IMR-90 (cell line): ENCODE data around the gene TRHDE. TPM values are rescaled to one million over a fixed set of nuclear protein-coding genes. Genes with fewer than 3 reads are reported as not detected.
A peak's percentile ranks its signal among the peaks of the same experiment; 100 is the strongest.

ENCODE experiments used
- ATAC-seq: fragments of 200-7000 bp; cut with Tn5 transposase; 2 replicates; pipeline ENCODE4 v1.9.1; 2020; ENCODE audit warnings: low read depth, mild to moderate bottlenecking, moderate library complexity
- BruUV-seq: library from RNA; stranded (reverse); fragments of 400-500 nt; replicated peaks from 2 replicates; lab custom pipeline; 2021; lab: Mats Ljungman, UMichigan
- CTCF ChIA-PET: fragments of 300-600 bp; formaldehyde crosslinking; extraction: SDS; loops from one replicate; lab custom pipeline; 2021; ENCODE audit warnings: antibody characterized with exemption; lab: Yijun Ruan, JAX
- POLR2A ChIA-PET: fragments of 300-600 bp; sonication (Branson Sonifier 250); formaldehyde crosslinking; loops from one replicate; lab custom pipeline; 2022; ENCODE audit warnings: antibody characterized with exemption; ENCODE audit not compliant: unreplicated experiment; lab: Charles Lee
- DNase-seq: peaks from one replicate; pipeline ENCODE4 v3.0.0; 2013
- H2AFZ ChIP-seq: replicated peaks from 2 replicates; pipeline ENCODE3; 2013; ENCODE audit warnings: low read length, mild to moderate bottlenecking; ENCODE audit not compliant: poor library complexity
- H2AK5ac ChIP-seq: 2 replicates; pipeline ENCODE4 v1.6.1; 2013; ENCODE audit warnings: low read depth, low read length, inconsistent platforms
- H2AK9ac ChIP-seq: replicated peaks from 2 replicates; pipeline ENCODE3; 2013; ENCODE audit warnings: mild to moderate bottlenecking, low read depth, low read length, moderate library complexity; ENCODE audit not compliant: poor library complexity
- H2BK120ac ChIP-seq: 2 replicates; pipeline ENCODE4 v1.6.1; 2013; ENCODE audit warnings: low read depth, low read length, inconsistent platforms
- H2BK15ac ChIP-seq: 3 replicates; pipeline ENCODE4 v1.6.1; 2013; ENCODE audit warnings: low read depth, low read length, inconsistent platforms
- H2BK20ac ChIP-seq: 2 replicates; pipeline ENCODE4 v1.6.1; 2013; ENCODE audit warnings: low read depth, mild to moderate bottlenecking, inconsistent platforms, low read length, moderate library complexity
- H2BK5ac ChIP-seq: 2 replicates; pipeline ENCODE4 v1.6.1; 2013; ENCODE audit warnings: mild to moderate bottlenecking, low read depth, low read length, inconsistent platforms; ENCODE audit not compliant: poor library complexity, severe bottlenecking
- H3K14ac ChIP-seq: replicated peaks from 2 replicates; pipeline ENCODE4 v1.6.1; 2013; ENCODE audit warnings: low read depth, low read length, inconsistent platforms
- H3K18ac ChIP-seq: 2 replicates; pipeline ENCODE4 v1.6.1; 2013; ENCODE audit warnings: low read depth, low read length, control low read depth
- H3K23ac ChIP-seq: 2 replicates; pipeline ENCODE4 v1.6.1; 2013; ENCODE audit warnings: low read depth, low read length, inconsistent platforms
- H3K27ac ChIP-seq: 2 replicates; pipeline ENCODE4 v1.5.1; 2013; ENCODE audit warnings: mild to moderate bottlenecking, control low read depth, low read length; ENCODE audit not compliant: insufficient read depth
- H3K27me3 ChIP-seq: 2 replicates; pipeline ENCODE4 v1.6.1; 2013; ENCODE audit warnings: low read length; ENCODE audit not compliant: control insufficient read depth, insufficient read depth
- H3K36me3 ChIP-seq: 2 replicates; pipeline ENCODE4 v1.6.1; 2013; ENCODE audit warnings: low read length, mixed read lengths; ENCODE audit not compliant: control insufficient read depth, insufficient read depth
- H3K4ac ChIP-seq: 2 replicates; pipeline ENCODE4 v1.6.1; 2013; ENCODE audit warnings: low read depth, low read length, inconsistent platforms
- H3K4me1 ChIP-seq: 2 replicates; pipeline ENCODE4 v1.6.1; 2013; ENCODE audit warnings: low read length, mixed read lengths; ENCODE audit not compliant: control insufficient read depth, insufficient read depth
- H3K4me2 ChIP-seq: 2 replicates; pipeline ENCODE4 v1.6.1; 2013; ENCODE audit warnings: low read depth, mild to moderate bottlenecking, control low read depth, low read length, moderate library complexity
- H3K4me3 ChIP-seq: 2 replicates; pipeline ENCODE4 v1.5.1; 2013; ENCODE audit warnings: low read depth, mild to moderate bottlenecking, control low read depth, low read length, moderate library complexity; ENCODE audit not compliant: insufficient read depth
- H3K56ac ChIP-seq: 2 replicates; pipeline ENCODE4 v1.6.1; 2013; ENCODE audit warnings: low read length, inconsistent platforms; ENCODE audit not compliant: insufficient read depth; ENCODE audit errors: extremely low read depth
- H3K79me1 ChIP-seq, 2 experiments: 2 replicates each; pipeline ENCODE4 v1.6.1; 2013; ENCODE audit warnings: low read length in 2 of 2, inconsistent platforms in 1 of 2, low read depth in 1 of 2
- H3K9ac ChIP-seq: 2 replicates; pipeline ENCODE4 v1.6.1; 2013; ENCODE audit warnings: low read depth, low read length, control low read depth
- H3K9me1 ChIP-seq: 2 replicates; pipeline ENCODE4 v1.6.1; 2013; ENCODE audit warnings: low read length, inconsistent platforms; ENCODE audit not compliant: insufficient read depth
- H3K9me3 ChIP-seq: 2 replicates; pipeline ENCODE4 v1.6.1; 2013; ENCODE audit warnings: low read length; ENCODE audit not compliant: control insufficient read depth, insufficient read depth
- H4K20me1 ChIP-seq: 2 replicates; pipeline ENCODE4 v1.6.1; 2013; ENCODE audit warnings: low read length, inconsistent platforms; ENCODE audit not compliant: insufficient read depth
- H4K5ac ChIP-seq: 2 replicates; pipeline ENCODE4 v1.6.1; 2013; ENCODE audit warnings: mild to moderate bottlenecking, low read depth, low read length, control low read depth
- H4K8ac ChIP-seq, 2 experiments: 2 replicates each; pipeline ENCODE4 v1.6.1; 2013; ENCODE audit warnings: low read depth in 2 of 2, low read length in 2 of 2, control low read depth in 1 of 2, inconsistent platforms in 1 of 2
- H4K91ac ChIP-seq: 2 replicates; pipeline ENCODE4 v1.6.1; 2013; ENCODE audit warnings: low read depth, low read length, inconsistent platforms; ENCODE audit not compliant: insufficient read depth
- BHLHE40 ChIP-seq: fragments of 150-350 bp; IDR thresholded peaks from 2 replicates; pipeline ENCODE4 v1.6.1; 2016; ENCODE audit warnings: mild to moderate bottlenecking, low read depth, low read length
- CEBPB ChIP-seq: IDR thresholded peaks from 2 replicates; pipeline ENCODE4 v1.6.1; 2012; ENCODE audit warnings: low read depth, low read length, improper control_type of control experiment
- CHD1 ChIP-seq: IDR thresholded peaks from 2 replicates; pipeline ENCODE4 v1.6.1; 2012; ENCODE audit warnings: low read depth, low read length, improper control_type of control experiment
- FOS ChIP-seq: fragments of 150-350 bp; IDR thresholded peaks from 2 replicates; pipeline ENCODE4 v1.6.1; 2016; ENCODE audit warnings: low read depth, low read length
- MAFK ChIP-seq: IDR thresholded peaks from 2 replicates; pipeline ENCODE4 v1.6.1; 2012; ENCODE audit warnings: low read depth, low read length, improper control_type of control experiment
- MAZ ChIP-seq: IDR thresholded peaks from 2 replicates; pipeline ENCODE4 v1.6.1; 2012; ENCODE audit warnings: low read depth, mild to moderate bottlenecking, low read length, improper control_type of control experiment, moderate library complexity, borderline replicate concordance
- MXI1 ChIP-seq: IDR thresholded peaks from 2 replicates; pipeline ENCODE4 v1.6.1; 2012; ENCODE audit warnings: low read depth, mild to moderate bottlenecking, low read length, moderate library complexity, borderline replicate concordance
- NFE2L2 ChIP-seq: fragments of 150-350 bp; IDR thresholded peaks from 2 replicates; pipeline ENCODE4 v1.6.1; 2016; ENCODE audit warnings: low read depth, mild to moderate bottlenecking, low read length
- POLR2A ChIP-seq: IDR thresholded peaks from 2 replicates; pipeline ENCODE4 v1.6.1; 2012; ENCODE audit warnings: mild to moderate bottlenecking, low read depth, low read length
- RAD21 ChIP-seq: IDR thresholded peaks from 2 replicates; pipeline ENCODE4 v1.6.1; 2012; ENCODE audit warnings: low read length, improper control_type of control experiment
- RCOR1 ChIP-seq: IDR thresholded peaks from 2 replicates; pipeline ENCODE4 v1.6.1; 2012; ENCODE audit warnings: mild to moderate bottlenecking, low read length, improper control_type of control experiment; ENCODE audit not compliant: insufficient replicate concordance
- RFX5 ChIP-seq: IDR thresholded peaks from 2 replicates; pipeline ENCODE4 v1.8.0; 2012; ENCODE audit warnings: low read depth, mild to moderate bottlenecking, low read length, moderate library complexity
- SMC3 ChIP-seq: fragments of 150-350 bp; IDR thresholded peaks from 2 replicates; pipeline ENCODE4 v1.6.1; 2016; ENCODE audit warnings: low read depth, mild to moderate bottlenecking, antibody characterized with exemption, low read length, moderate library complexity
- USF2 ChIP-seq: fragments of 150-350 bp; IDR thresholded peaks from 2 replicates; pipeline ENCODE4 v1.6.1; 2017; ENCODE audit warnings: mild to moderate bottlenecking, antibody characterized with exemption, low read length, low read depth
- WGBS, 2 experiments: methylation state at CpG; one replicate each; pipeline versions ENCODE4 v1.1.5 to v1.1.7; 2013; ENCODE audit warnings: missing lambda C conversion rate in 2 of 2; ENCODE audit not compliant: insufficient read length in 1 of 2; ENCODE audit errors: extremely low coverage in 2 of 2; 5-methylcytosine and 5-hydroxymethylcytosine counted together
- dilution Hi-C: fragments of 300-500 bp; cut with HindIII; formaldehyde crosslinking; loops from one replicate; pipeline ENCODE4 v1.14.3; 2018; ENCODE audit warnings: low sequenced_read_pairs; ENCODE audit not compliant: unreplicated experiment
- in situ Hi-C: fragments of 300-500 bp; cut with MboI; formaldehyde crosslinking; loops from 3 replicates; pipeline ENCODE4 v1.14.3; 2019; ENCODE audit warnings: low sequenced_read_pairs, inconsistent platforms, mixed read lengths
- intact Hi-C: fragments of 100-400 bp; cut with micrococcal nuclease; formaldehyde crosslinking; loops from 2 replicates; pipeline ENCODE4 v1.10.0; 2022
- polyA plus RNA-seq, 3 experiments: library from polyadenylated mRNA; depleted of rRNA; stranded (reverse); fragments of >200 nt; gene quantifications; 2 replicates each; pipeline ENCODE4 v1.2.3, GENCODE V29; 2012; ENCODE audit warnings: low replicate concordance in 1 of 3
- total RNA-seq: library from RNA; depleted of rRNA; stranded (reverse); fragments of >200 nt; gene quantifications from 2 replicates; pipeline ENCODE4 v1.2.3, GENCODE V29; 2012
- TF ChIP-seq, protein P1 (sequence below): conservative IDR thresholded peaks from 2 replicates; pipeline ENCODE4 v1.5.1; 2012; ENCODE audit warnings: mild to moderate bottlenecking, low read depth, low read length, improper control_type of control experiment

Gene TRHDE
- total and polyA plus RNA-seq, 2 of the 4 experiments (the other 2 are of a cell fraction), result 33.7 to 65.1 TPM

DNA sequence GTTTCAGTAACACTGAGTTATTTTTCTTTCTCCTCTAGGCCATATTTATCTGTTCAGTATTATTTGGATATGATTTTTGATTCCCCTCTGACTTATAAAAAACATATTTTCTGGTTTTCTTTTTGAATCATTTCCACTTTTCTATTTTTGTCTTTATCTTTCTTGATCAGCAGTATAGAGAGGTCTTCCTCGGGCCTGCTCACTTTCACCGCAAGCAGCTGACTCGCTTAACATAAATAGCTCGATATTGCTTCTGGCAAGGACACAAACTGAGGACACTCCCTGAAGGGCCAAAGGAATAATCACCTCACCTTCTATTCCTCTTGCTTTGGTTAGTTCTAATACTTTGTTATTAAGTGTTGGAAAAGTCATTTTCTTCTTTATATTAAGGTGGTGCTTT is 25.8 kb upstream of the TRHDE start:
- H3K14ac ChIP-seq, result no peak overlapping the region
- ChIA-PET CTCF (no interaction called here), POLR2A (no interaction called here)
- H3K9ac ChIP-seq, result no peak overlapping the region
- H4K91ac ChIP-seq, result no peak overlapping the region
- in situ Hi-C loops (no loop called here), intact Hi-C loops (no loop called here), dilution Hi-C loops (no loop called here)
- H4K8ac ChIP-seq, result no peak overlapping the region
- no peak for ATAC-seq
- H4K20me1 ChIP-seq, result no peaks in the 10 kb centered on the region
- WGBS, 2 experiments, result 70% methylated on average over 2 of the region's 4 CpGs; no CpG with 5 or more reads in 1 of the 2 experiments
- no peak overlapping the region for H2BK5ac ChIP-seq
- no peak for TF ChIP-seq CEBPB
- TF ChIP-seq CHD1, result no peak
- no peak for TF ChIP-seq SMC3
- no peak for TF ChIP-seq NFE2L2
- TF ChIP-seq RAD21, result no peak
- TF ChIP-seq MAFK, result no peak
- TF ChIP-seq, protein P1, sequence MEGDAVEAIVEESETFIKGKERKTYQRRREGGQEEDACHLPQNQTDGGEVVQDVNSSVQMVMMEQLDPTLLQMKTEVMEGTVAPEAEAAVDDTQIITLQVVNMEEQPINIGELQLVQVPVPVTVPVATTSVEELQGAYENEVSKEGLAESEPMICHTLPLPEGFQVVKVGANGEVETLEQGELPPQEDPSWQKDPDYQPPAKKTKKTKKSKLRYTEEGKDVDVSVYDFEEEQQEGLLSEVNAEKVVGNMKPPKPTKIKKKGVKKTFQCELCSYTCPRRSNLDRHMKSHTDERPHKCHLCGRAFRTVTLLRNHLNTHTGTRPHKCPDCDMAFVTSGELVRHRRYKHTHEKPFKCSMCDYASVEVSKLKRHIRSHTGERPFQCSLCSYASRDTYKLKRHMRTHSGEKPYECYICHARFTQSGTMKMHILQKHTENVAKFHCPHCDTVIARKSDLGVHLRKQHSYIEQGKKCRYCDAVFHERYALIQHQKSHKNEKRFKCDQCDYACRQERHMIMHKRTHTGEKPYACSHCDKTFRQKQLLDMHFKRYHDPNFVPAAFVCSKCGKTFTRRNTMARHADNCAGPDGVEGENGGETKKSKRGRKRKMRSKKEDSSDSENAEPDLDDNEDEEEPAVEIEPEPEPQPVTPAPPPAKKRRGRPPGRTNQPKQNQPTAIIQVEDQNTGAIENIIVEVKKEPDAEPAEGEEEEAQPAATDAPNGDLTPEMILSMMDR, result no peak
- TF ChIP-seq BHLHE40, result no peak
- TF ChIP-seq FOS, result no peak
- no peak for TF ChIP-seq MXI1
- no peak for TF ChIP-seq POLR2A
- no peak for TF ChIP-seq RFX5
- no peak for TF ChIP-seq RCOR1
- TF ChIP-seq MAZ, result no peak
- TF ChIP-seq USF2, result no peak
- no peaks in the 10 kb centered on the region; a peak in 1 of 4 replicates for H3K79me1 ChIP-seq
- H3K9me3 ChIP-seq, result peaks cover 2% of the 10 kb centered on the region; the same call in 1 of the 2 replicates
- BruUV-seq, result no TSS peak
- H2BK20ac ChIP-seq, result no peak overlapping the region
- no peak overlapping the region for H2BK15ac ChIP-seq
- H3K4me2 ChIP-seq, result no peak overlapping the region
- no peak overlapping the region for H3K4ac ChIP-seq
- no peak overlapping the region for H3K56ac ChIP-seq
- no peaks in the 10 kb centered on the region for H3K4me1 ChIP-seq
- H4K5ac ChIP-seq, result no peak overlapping the region
- no peaks in the 10 kb centered on the region for H3K9me1 ChIP-seq
- no peak overlapping the region for H2AK9ac ChIP-seq
- no peaks in the 10 kb centered on the region for H3K27me3 ChIP-seq
- no peak overlapping the region for H3K18ac ChIP-seq
- H3K4me3 ChIP-seq, result no peak overlapping the region
- H2AFZ ChIP-seq, result no peak overlapping the region
- no peak overlapping the region for H2BK120ac ChIP-seq
- H3K36me3 ChIP-seq, result no peaks in the 10 kb centered on the region
- H3K23ac ChIP-seq, result no peak overlapping the region
- no peak overlapping the region for H3K27ac ChIP-seq
- DNase-seq, result peak; percentile 43
- H2AK5ac ChIP-seq, result no peak overlapping the region
